ENCODE data around the gene LGALS12.

LGALS12 gene

DNA sequence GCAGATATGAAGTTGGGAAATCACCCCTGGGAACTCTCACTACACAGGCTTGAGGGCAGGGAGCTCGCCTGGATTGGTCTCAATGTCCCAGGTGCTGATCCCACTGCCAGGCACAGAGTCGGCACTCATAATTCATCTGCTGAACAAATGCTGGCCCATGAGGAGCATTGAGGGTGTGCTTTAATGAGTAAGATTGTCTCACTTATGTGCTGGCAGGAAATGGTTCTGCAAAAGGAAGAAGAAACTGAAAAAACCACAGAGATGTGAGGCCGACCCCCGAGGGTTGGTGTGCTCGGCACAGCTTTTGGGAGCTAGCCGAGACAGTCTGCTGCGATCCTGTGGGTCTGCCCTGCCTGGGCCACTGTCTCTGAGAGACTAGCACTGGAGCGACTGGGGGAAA is 47.9 kb downstream of the LGALS12 start:
- no peak overlapping the region for H3K9ac ChIP-seq (ENCODE audit: low read length)
- H3K4me1 ChIP-seq (ENCODE audit: insufficient read depth, low read length): peaks cover 4% of the 10 kb centered on the region
- no peak overlapping the region for H3K27ac ChIP-seq (ENCODE audit: low read depth, low read length)
- no peaks in the 10 kb centered on the region for H3K9me3 ChIP-seq (ENCODE audit: low read length)
- H3K4me3 ChIP-seq (ENCODE audit: low read depth in 1 of 2, low read length in 2 of 2): no peak overlapping the region
- no peaks in the 10 kb centered on the region for H3K36me3 ChIP-seq (ENCODE audit: insufficient read depth, low read length)
- H3K27me3 ChIP-seq (ENCODE audit: control insufficient read depth in 1 of 2, insufficient read depth in 2 of 2, low read length in 2 of 2): no peaks in the 10 kb centered on the region

DNA sequence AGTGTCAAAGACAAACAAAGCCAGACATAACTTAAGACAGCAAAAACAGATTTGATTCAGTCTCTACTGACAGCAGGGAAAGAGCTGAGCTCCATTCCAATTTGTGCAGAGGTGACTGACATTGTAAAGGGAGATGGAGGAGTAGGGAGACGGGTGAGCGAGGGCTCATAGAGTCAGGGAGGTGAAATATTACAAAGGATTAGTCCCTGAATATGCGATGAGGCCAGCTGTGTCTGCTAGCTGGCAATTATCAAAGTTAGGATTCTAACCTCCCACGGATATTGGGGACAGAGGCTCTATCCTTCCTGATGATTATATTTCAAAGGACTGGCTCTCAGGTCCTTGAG is 49.0 kb downstream of the LGALS12 start:
- H3K9ac ChIP-seq (ENCODE audit: low read length): no peak overlapping the region
- no peaks in the 10 kb centered on the region for H3K27me3 ChIP-seq (ENCODE audit: control insufficient read depth in 1 of 2, insufficient read depth in 2 of 2, low read length in 2 of 2)
- peaks cover 4% of the 10 kb centered on the region for H3K4me1 ChIP-seq (ENCODE audit: insufficient read depth, low read length)
- no peaks in the 10 kb centered on the region for H3K36me3 ChIP-seq (ENCODE audit: insufficient read depth, low read length)
- no peak overlapping the region for H3K27ac ChIP-seq (ENCODE audit: low read depth, low read length)
- H3K9me3 ChIP-seq (ENCODE audit: low read length): no peaks in the 10 kb centered on the region
- no peak overlapping the region for H3K4me3 ChIP-seq (ENCODE audit: low read depth in 1 of 2, low read length in 2 of 2)

DNA sequence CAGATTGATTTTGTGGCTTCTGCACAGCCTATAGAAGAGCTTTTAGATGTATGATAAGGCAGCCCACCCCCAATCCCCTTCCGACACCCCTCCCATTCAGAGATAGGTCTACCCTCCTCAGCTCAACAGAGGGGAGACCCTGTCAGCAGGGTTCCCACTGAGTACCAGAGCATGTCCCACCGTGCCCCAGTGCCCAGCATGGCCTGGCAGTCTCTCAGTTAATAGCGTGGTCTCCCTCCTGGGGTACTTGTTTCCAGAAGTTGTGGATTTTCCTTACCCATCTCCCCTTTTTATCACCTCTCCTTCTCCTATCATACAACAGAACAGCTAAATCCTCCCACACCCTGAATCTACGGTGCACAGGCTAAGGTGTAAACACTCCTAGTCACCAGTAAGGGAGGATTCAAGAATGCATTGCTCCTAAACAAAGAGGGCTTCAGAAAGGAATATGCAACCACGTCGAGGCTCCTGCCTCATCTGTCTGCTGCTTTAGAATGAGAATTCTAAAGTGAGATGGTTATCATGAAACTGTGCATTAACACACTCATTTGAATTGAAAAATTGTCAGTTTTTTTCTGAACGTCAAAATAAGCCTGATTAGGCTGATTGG is 50.6 kb downstream of the LGALS12 start:
- Histone ChIP-seq H3K27me3 (ENCODE audit: control insufficient read depth in 1 of 2, insufficient read depth in 2 of 2, low read length in 2 of 2) (no peaks in the 10 kb centered on the region), H3K36me3 (ENCODE audit: insufficient read depth, low read length) (no peaks in the 10 kb centered on the region), H3K9ac (ENCODE audit: low read length) (no peak overlapping the region), H3K4me3 (ENCODE audit: low read depth in 1 of 2, low read length in 2 of 2) (no peak overlapping the region), H3K4me1 (ENCODE audit: insufficient read depth, low read length) (peaks cover 12% of the 10 kb centered on the region), H3K27ac (ENCODE audit: low read depth, low read length) (no peak overlapping the region), H3K9me3 (ENCODE audit: low read length) (no peaks in the 10 kb centered on the region)

DNA sequence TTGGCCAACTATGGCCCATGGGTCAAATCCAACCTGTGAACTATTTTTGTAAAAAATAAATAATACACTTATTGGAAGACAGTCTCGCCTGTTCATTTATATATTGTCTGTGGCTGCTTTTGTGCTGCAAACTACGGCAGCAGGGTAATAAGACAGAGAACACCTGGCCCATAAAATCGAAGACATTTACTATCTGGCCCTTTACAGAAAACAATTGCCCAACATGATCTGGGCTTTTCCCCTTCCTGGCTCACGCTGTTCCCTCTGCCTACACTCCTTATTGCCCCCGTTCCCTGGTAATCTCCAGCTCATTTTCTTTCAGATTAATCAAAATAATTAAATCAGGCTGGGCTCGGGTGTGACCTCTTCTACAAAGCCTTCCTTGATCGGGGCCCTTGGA is 51.7 kb downstream of the LGALS12 start:
- H3K27me3 ChIP-seq (ENCODE audit: control insufficient read depth in 1 of 2, insufficient read depth in 2 of 2, low read length in 2 of 2): no peaks in the 10 kb centered on the region
- no peak overlapping the region for H3K4me3 ChIP-seq (ENCODE audit: low read depth in 1 of 2, low read length in 2 of 2)
- no peaks in the 10 kb centered on the region for H3K36me3 ChIP-seq (ENCODE audit: insufficient read depth, low read length)
- peaks cover 12% of the 10 kb centered on the region for H3K4me1 ChIP-seq (ENCODE audit: insufficient read depth, low read length)
- H3K9ac ChIP-seq (ENCODE audit: low read length): no peak overlapping the region
- no peaks in the 10 kb centered on the region for H3K9me3 ChIP-seq (ENCODE audit: low read length)
- H3K27ac ChIP-seq (ENCODE audit: low read depth, low read length): no peak overlapping the region

DNA sequence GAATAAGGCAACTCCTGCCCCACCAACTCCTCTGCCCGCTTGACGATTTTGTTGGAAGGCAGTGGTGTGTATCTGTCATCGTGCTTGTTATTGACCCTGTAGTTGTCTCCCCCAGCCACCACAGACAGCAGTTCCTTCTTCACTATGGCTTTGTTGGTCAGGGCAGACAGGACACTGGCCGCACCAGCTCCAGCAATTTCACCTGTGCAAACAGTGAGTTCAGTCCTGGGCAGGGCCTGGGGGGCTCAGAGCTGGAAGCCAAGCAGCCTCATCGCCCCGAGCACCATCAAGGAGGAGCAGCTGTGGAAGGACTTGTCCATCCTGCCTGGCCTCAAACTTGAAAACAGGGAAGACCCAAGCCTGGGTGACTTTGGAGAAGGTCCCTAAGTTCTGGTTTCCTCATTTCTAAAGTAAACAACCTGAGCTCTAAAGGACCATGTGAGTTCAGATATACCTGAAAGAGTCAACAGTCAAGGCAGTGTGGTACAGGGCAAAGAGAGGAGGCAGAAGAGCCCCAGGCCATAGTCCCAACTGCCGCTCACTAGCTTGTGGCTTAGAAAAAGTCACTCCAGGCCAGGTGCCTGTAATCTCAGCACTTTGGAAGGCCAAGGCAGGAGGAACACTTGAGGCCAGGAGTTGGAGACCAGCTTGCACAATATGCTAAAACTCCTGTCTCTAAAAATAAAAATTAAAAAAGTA is 52.7 kb downstream of the LGALS12 start:
- H3K9me3 ChIP-seq (ENCODE audit: low read length): no peaks in the 10 kb centered on the region
- H3K36me3 ChIP-seq (ENCODE audit: insufficient read depth, low read length): no peaks in the 10 kb centered on the region
- no peak overlapping the region for H3K27ac ChIP-seq (ENCODE audit: low read depth, low read length)
- peaks cover 12% of the 10 kb centered on the region for H3K4me1 ChIP-seq (ENCODE audit: insufficient read depth, low read length)
- no peaks in the 10 kb centered on the region for H3K27me3 ChIP-seq (ENCODE audit: control insufficient read depth in 1 of 2, insufficient read depth in 2 of 2, low read length in 2 of 2)
- no peak overlapping the region for H3K4me3 ChIP-seq (ENCODE audit: low read depth in 1 of 2, low read length in 2 of 2)
- H3K9ac ChIP-seq (ENCODE audit: low read length): no peak overlapping the region

DNA sequence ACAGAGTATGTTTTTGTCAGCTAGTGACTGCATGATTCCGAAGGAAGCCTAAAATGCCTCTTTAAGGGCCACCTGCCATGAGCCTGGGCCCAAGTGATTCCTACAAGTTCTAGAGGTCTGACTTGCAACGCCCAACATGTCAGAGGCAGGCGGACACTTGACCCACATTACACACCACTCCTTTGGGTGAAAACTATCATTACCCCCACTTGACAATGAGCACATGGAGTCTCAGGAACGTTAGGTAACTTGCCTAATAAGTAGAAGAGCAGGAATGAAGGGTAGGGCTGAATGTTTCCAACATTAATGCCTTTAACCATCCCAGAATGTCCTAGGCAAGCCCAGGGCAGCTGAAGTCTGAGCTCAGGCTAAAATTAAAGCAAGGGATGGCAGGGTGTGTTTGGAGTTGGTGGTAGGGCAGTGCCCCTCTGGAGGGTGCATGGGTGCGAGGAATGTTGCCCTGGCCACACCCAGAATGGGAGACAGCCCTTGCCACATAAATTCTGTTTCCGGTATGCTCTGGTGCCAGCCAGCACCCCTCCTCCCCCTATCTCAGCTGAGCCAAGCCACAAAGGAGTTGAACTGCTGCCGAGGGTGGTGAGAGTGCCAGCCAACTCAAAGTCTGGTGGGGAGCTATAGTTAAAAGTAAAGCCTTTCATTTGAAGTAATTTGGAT is 54.8 kb downstream of the LGALS12 start:
- H3K27ac ChIP-seq (ENCODE audit: low read depth, low read length): no peak overlapping the region
- no peaks in the 10 kb centered on the region for H3K9me3 ChIP-seq (ENCODE audit: low read length)
- peaks cover 12% of the 10 kb centered on the region for H3K4me1 ChIP-seq (ENCODE audit: insufficient read depth, low read length)
- no peaks in the 10 kb centered on the region for H3K36me3 ChIP-seq (ENCODE audit: insufficient read depth, low read length)
- H3K27me3 ChIP-seq (ENCODE audit: control insufficient read depth in 1 of 2, insufficient read depth in 2 of 2, low read length in 2 of 2): no peaks in the 10 kb centered on the region
- H3K9ac ChIP-seq (ENCODE audit: low read length): no peak overlapping the region
- no peak overlapping the region for H3K4me3 ChIP-seq (ENCODE audit: low read depth in 1 of 2, low read length in 2 of 2)

DNA sequence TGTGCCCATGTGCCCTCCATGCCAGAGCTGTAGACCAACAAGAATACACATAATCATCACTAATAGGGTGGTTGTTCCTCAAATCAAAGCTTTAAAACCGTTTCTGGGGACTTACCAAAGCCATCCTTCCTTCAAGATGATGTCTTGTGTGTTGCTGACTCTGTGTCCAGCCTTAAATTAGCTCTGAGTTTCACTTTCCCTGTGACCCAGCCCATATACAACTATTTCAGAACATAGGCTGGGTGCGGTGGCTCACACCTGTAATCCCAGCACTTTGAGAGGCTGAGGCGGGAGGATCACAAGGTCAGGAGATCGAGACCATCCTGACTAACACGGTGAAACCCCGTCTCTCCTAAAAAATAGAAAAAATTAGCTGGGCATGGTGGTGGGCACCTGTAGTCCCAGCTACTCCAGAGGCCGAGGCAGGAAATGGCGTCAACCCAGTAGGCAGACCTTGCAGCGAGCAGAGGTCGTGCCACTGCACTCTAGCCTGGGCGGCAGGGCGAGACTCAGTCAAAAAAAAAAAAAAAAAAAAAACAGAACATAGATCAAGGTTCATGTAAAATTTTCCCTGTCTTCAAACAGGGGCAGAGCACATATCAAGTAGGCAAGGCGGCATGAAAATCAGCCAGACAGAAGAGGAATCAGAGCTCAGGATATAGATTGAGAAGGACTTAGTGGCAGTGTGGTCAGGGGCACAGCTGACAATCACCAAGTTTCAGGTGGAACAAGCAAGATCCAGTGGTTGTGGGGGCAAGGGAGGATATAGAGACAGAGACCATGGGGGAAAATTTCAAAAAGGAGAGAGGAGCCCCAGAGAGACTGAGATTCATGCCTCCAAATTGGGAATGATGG is 57.5 kb downstream of the LGALS12 start, which contains the start of gene PLAAT2:
PLAAT2 (minus strand) TSS at position 179 of the 855 bp plus-strand sequence; CDS start at position 124, 55 bp downstream.
- no peak within 1 kb of the TSS for H3K4me3 ChIP-seq (ENCODE audit: low read depth in 1 of 2, low read length in 2 of 2)
- no peaks in the 10 kb centered on the region for H3K9me3 ChIP-seq (ENCODE audit: low read length)
- H3K27ac ChIP-seq (ENCODE audit: low read depth, low read length): no peak within 1 kb of the TSS
- no peaks in the 10 kb centered on the region for H3K27me3 ChIP-seq (ENCODE audit: control insufficient read depth in 1 of 2, insufficient read depth in 2 of 2, low read length in 2 of 2)
- peaks cover 19% of the 10 kb centered on the region for H3K4me1 ChIP-seq (ENCODE audit: insufficient read depth, low read length)
- no peak within 1 kb of the TSS for H3K9ac ChIP-seq (ENCODE audit: low read length)
- no peaks in the 10 kb centered on the region for H3K36me3 ChIP-seq (ENCODE audit: insufficient read depth, low read length)

DNA sequence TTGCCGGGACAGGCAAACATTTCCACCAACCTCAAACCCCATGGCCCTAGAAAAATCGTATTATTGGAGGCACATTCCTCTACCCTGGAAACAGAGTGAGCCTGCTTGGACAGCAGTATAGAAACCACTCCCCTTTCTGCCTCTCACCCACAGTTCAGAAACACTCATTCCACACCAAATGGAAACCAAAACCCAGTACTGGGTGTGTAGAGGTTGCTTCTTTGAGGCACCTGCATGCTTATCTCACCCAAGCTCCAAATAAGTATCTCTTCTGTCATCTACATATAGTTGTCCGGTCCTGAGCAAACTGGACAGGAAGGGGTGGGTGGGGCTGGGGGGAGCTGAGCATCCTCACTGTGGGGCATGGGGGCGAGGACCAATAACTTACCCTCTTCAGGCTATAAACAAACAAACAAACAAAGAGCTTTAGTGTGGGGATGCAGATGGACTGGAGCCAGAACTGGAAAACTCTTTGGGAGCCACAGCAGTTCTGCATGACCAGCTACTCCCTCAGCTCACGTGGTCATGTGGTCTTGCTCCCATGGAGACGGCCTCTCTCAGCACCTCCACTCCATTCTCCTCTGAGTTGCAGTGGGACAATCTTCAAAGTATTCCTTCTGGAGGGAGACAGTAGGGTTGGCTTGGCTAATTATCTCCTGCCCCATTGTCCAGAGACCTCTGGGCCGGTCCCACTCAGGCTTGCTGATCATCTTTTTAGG is 58.3 kb downstream of the LGALS12 start:
- Histone ChIP-seq H3K4me3 (ENCODE audit: low read depth in 1 of 2, low read length in 2 of 2) (no peak overlapping the region), H3K27ac (ENCODE audit: low read depth, low read length) (no peak overlapping the region), H3K9me3 (ENCODE audit: low read length) (no peaks in the 10 kb centered on the region), H3K4me1 (ENCODE audit: insufficient read depth, low read length) (peaks cover 19% of the 10 kb centered on the region), H3K9ac (ENCODE audit: low read length) (no peak overlapping the region), H3K27me3 (ENCODE audit: control insufficient read depth in 1 of 2, insufficient read depth in 2 of 2, low read length in 2 of 2) (no peaks in the 10 kb centered on the region), H3K36me3 (ENCODE audit: insufficient read depth, low read length) (no peaks in the 10 kb centered on the region)

DNA sequence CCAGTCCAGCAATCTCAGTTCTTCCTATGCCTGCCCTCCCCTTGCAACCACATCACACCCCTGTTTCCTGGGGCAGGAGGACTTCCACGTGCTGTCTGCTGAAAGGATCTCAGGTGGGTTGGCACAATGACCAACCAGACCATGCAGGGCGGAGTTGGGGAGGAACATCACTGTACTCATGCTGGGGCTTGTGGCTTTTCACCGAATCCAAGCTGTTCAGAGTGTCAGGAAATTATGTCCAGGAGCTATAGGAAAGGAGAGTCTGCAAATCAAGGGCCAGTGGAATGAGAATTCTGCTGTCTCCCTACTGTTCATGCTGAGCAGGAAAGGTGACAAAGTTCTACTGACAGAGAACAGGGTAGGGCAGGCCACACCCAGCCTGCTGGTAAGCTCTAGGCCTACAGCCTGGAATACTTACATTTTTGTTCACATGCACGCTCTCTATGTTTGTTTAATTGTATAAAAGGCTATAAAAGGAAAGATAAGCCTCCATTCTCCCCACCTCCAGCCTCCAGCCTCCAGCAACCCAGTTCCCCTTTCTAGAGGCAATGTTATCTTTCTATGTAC is 59.0 kb downstream of the LGALS12 start:
- Histone ChIP-seq H3K27me3 (ENCODE audit: control insufficient read depth in 1 of 2, insufficient read depth in 2 of 2, low read length in 2 of 2) (no peaks in the 10 kb centered on the region), H3K4me3 (ENCODE audit: low read depth in 1 of 2, low read length in 2 of 2) (no peak overlapping the region), H3K36me3 (ENCODE audit: insufficient read depth, low read length) (no peaks in the 10 kb centered on the region), H3K9me3 (ENCODE audit: low read length) (no peaks in the 10 kb centered on the region), H3K27ac (ENCODE audit: low read depth, low read length) (no peak overlapping the region), H3K9ac (ENCODE audit: low read length) (no peak overlapping the region), H3K4me1 (ENCODE audit: insufficient read depth, low read length) (peaks cover 19% of the 10 kb centered on the region)

Measured in muscle layer of colon (tissue), 2 donors.